Uterus (tissue), 2 donors: ENCODE data around the gene METTL5.
"Not testable (repeated sequence)": the region's sequence is repeated elsewhere in the genome, so short reads cannot be mapped to it uniquely, and the experiment has no call there.

Source experiments
- CTCF ChIP-seq, 4 experiments: fragments of 200-600 bp in 2 of 4; fragments of 450-650 bp in 2 of 4; sonication (generic) in 2 of 4; IDR thresholded peaks; one replicate each; pipeline ENCODE4 v1.5.1; 2016 to 2019; ENCODE audit warnings: antibody characterized with exemption in 4 of 4, mild to moderate bottlenecking in 2 of 4, moderate library complexity in 1 of 4
- POLR2A ChIP-seq, 2 donors: fragments of 450-650 bp; IDR thresholded peaks; one replicate each; pipeline ENCODE4 v1.6.1; 2016; ENCODE audit warnings: antibody characterized with exemption in 2 of 2, mild to moderate bottlenecking in 1 of 2, moderate library complexity in 1 of 2

DNA sequence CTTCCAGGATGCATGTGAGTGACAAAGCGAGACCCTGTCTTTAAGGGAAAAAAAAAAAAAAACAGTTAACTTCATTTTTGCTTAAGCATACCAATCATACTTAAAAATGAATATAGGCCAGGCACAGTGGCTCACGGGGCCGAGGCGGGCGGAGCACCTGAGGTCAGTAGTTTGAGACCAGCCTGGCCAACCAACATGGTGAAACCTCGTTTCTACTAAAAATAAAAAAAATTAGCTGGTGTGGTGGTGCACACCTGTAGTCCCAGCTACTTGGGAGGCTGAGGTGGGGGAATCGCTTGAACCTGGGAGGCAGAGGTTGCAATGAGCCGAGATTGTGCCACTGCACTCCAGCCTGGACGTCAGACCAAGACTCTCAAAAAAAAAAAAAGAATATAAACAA is 46.7 kb upstream of the METTL5 start:
- not testable (repeated sequence) for TF ChIP-seq CTCF, POLR2A (IDR thresholded peaks at IDR 0.05)
